ENCODE results near the gene MISP. TPM values are rescaled to one million over a fixed set of nuclear protein-coding genes. Genes with fewer than 3 reads are reported as not detected.

MISP gene
- total and polyA plus RNA-seq, 7 experiments from 2014 or later, result not detected

DNA sequence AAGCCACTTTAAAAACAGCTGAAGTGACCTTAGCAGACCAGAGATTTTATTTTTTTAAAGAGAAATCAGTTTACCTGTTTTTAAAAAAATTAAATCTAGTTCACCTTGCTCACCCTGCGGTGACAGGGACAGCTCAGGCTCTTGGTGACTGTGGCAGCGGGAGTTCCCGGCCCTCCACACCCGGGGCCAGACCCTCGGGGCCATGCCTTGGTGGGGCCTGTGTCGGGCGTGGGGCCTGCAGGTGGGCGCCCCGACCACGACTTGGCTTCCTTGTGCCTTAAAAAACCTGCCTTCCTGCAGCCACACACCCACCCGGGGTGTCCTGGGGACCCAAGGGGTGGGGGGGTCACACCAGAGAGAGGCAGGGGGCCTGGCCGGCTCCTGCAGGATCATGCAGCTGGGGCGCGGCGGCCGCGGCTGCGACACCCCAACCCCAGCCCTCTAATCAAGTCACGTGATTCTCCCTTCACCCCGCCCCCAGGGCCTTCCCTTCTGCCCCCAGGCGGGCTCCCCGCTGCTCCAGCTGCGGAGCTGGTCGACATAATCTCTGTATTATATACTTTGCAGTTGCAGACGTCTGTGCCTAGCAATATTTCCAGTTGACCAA, 60.1 kb downstream of the MISP start:
- Histone ChIP-seq H3K36me3 (ENCODE audit: control insufficient read depth in 2 of 3, insufficient read depth in 3 of 3, low read length in 3 of 3) (peaks cover 17 to 70% (median 22%) of the 10 kb centered on the region in 3 experiments), H3K27ac (ENCODE audit: low read depth, low read length) (no peak overlapping the region), H3K27me3 (ENCODE audit: control insufficient read depth in 2 of 2, insufficient read depth in 2 of 2, low read length in 2 of 2) (no peaks in the 10 kb centered on the region), H3K9me3 (ENCODE audit: control insufficient read depth in 2 of 3, low read length in 3 of 3) (no peaks in the 10 kb centered on the region), H3K4me3 (ENCODE audit: low read length) (no peak overlapping the region), H3K4me1 (ENCODE audit: control insufficient read depth in 2 of 2, insufficient read depth in 2 of 2, low read length in 2 of 2) (no peaks in the 10 kb centered on the region)
- CTCF ChIA-PET, result no interaction called here
- peaks cover 0 to 6% (median 0%) of the 10 kb centered on the region in 11 donors for H3K9me3 Mint-ChIP-seq
- intact Hi-C loops (cut with micrococcal nuclease), result no loop called here
- DNase-seq (no peak), ATAC-seq (no peak)
- POLR2A ChIA-PET, result no interaction called here
- peaks cover 5 to 9% (median 9%) of the 10 kb centered on the region in 7 donors for H3K4me1 Mint-ChIP-seq
- no peaks in the 10 kb centered on the region for H3K27me3 Mint-ChIP-seq
- H3K27ac Mint-ChIP-seq, result no peak overlapping the region
- peaks cover 0 to 29% (median 20%) of the 10 kb centered on the region in 5 donors for H3K36me3 Mint-ChIP-seq
- H3K4me3 Mint-ChIP-seq, result no peak overlapping the region

DNA sequence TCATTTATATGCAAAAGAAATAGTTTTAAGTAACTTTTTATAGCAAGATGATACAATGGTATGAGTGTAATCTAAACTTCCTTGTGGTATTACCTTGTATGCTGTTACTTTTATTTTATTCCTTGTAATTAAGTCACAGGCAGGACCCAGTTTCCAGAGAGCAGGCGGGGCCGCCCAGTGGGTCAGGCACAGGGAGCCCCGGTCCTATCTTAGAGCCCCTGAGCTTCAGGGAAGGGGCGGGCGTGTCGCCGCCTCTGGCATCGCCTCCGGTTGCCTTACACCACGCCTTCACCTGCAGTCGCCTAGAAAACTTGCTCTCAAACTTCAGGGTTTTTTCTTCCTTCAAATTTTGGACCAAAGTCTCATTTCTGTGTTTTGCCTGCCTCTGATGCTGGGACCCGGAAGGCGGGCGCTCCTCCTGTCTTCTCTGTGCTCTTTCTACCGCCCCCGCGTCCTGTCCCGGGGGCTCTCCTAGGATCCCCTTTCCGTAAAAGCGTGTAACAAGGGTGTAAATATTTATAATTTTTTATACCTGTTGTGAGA, 60.7 kb downstream of the MISP start:
- Histone ChIP-seq H3K27me3 (ENCODE audit: control insufficient read depth in 2 of 2, insufficient read depth in 2 of 2, low read length in 2 of 2) (no peaks in the 10 kb centered on the region), H3K36me3 (ENCODE audit: control insufficient read depth in 2 of 3, insufficient read depth in 3 of 3, low read length in 3 of 3) (peaks cover 14 to 64% (median 19%) of the 10 kb centered on the region in 3 experiments), H3K4me3 (ENCODE audit: low read length) (no peak overlapping the region), H3K4me1 (ENCODE audit: control insufficient read depth in 2 of 2, insufficient read depth in 2 of 2, low read length in 2 of 2) (no peaks in the 10 kb centered on the region), H3K27ac (ENCODE audit: low read depth, low read length) (no peak overlapping the region), H3K9me3 (ENCODE audit: control insufficient read depth in 2 of 3, low read length in 3 of 3) (no peaks in the 10 kb centered on the region)
- H3K4me1 Mint-ChIP-seq, result peaks cover 5 to 9% (median 9%) of the 10 kb centered on the region in 7 donors
- intact Hi-C loops (cut with micrococcal nuclease), result no loop called here
- ChIA-PET POLR2A (no interaction called here), CTCF (no interaction called here)
- no peaks in the 10 kb centered on the region for H3K27me3 Mint-ChIP-seq
- peak overlapping the region in 3 of 9 donors; percentile 5 to 33 (median 19) for H3K27ac Mint-ChIP-seq
- DNase-seq (no peak), ATAC-seq (no peak)
- H3K36me3 Mint-ChIP-seq, result peaks cover 4 to 35% (median 24%) of the 10 kb centered on the region in 5 donors
- no peak overlapping the region for H3K4me3 Mint-ChIP-seq
- H3K9me3 Mint-ChIP-seq, result peaks cover 0 to 9% (median 0%) of the 10 kb centered on the region in 11 donors

DNA sequence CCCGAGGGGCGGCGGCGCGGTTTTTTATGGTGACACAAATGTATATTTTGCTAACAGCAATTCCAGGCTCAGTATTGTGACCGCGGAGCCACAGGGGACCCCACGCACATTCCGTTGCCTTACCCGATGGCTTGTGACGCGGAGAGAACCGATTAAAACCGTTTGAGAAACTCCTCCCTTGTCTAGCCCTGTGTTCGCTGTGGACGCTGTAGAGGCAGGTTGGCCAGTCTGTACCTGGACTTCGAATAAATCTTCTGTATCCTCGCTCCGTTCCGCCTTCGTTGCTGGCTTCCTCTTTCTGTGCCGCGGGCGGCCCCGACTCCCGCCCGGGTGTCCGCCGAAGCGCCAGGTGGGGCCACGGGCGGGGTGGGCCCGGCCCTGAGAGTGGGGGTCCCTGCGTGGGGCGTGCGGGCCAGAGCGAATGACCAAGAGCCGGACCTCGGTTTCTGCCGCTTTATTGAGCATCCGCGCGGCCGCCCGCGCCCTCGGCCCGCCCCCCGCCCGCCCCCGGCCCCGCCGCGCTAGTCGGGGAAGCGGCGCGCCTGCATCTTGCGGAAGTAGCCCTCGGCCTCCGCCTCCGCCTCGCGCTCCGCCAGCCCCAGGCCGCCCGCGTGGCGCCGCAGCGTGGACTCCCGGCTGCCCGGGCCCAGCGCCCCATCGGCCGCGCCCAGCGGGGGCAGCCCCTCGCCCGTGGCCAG, 61.3 kb downstream of the MISP start:
- ATAC-seq (no peak), DNase-seq (no peak)
- Mint-ChIP-seq H3K9me3 (peaks cover 0 to 12% (median 0%) of the 10 kb centered on the region in 11 donors), H3K27me3 (no peaks in the 10 kb centered on the region), H3K4me3 (no peak overlapping the region), H3K27ac (peak overlapping the region in 1 of 9 donors; percentile 19), H3K36me3 (peaks cover 5 to 36% (median 23%) of the 10 kb centered on the region in 5 donors), H3K4me1 (peaks cover 5 to 9% (median 7%) of the 10 kb centered on the region in 7 donors)
- peaks cover 8 to 58% (median 16%) of the 10 kb centered on the region in 3 experiments for H3K36me3 ChIP-seq (ENCODE audit: control insufficient read depth in 2 of 3, insufficient read depth in 3 of 3, low read length in 3 of 3)
- ChIA-PET POLR2A (no interaction called here), CTCF (no interaction called here)
- H3K27ac ChIP-seq (ENCODE audit: low read depth, low read length), result no peak overlapping the region
- no peaks in the 10 kb centered on the region for H3K9me3 ChIP-seq (ENCODE audit: control insufficient read depth in 2 of 3, low read length in 3 of 3)
- no peaks in the 10 kb centered on the region for H3K4me1 ChIP-seq (ENCODE audit: control insufficient read depth in 2 of 2, insufficient read depth in 2 of 2, low read length in 2 of 2)
- no peaks in the 10 kb centered on the region for H3K27me3 ChIP-seq (ENCODE audit: control insufficient read depth in 2 of 2, insufficient read depth in 2 of 2, low read length in 2 of 2)
- H3K4me3 ChIP-seq (ENCODE audit: low read length), result no peak overlapping the region
- intact Hi-C loops (cut with micrococcal nuclease), result no loop called here

DNA sequence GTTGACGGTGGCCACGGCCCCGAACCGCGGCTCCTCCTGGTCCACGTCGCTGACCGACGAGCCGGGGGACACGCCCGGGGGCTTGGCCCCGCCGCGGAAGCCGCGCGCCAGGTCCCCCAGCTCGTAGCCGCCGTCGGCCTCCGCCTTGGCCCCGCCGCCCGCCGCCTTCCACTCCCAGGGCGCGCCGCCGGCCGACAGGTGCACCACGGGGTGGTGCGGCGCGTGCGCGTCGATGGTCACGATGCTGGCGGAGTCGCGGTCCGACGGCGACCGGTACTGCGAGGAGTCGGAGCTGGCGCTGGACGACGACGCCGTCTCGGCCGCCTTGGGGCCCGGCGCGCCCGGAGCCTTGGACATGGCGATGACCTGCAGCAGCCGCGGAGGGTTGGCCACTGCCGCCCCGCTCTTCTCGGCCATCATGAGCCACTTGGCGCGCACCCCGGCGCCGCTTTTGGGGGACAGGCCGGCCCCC, 61.9 kb downstream of the MISP start:
- no peak overlapping the region for H3K27ac ChIP-seq (ENCODE audit: low read depth, low read length)
- Mint-ChIP-seq H3K27ac (no peak overlapping the region), H3K4me3 (no peak overlapping the region), H3K36me3 (peaks cover 5 to 30% (median 17%) of the 10 kb centered on the region in 5 donors), H3K27me3 (no peaks in the 10 kb centered on the region), H3K9me3 (peaks cover 0 to 12% (median 0%) of the 10 kb centered on the region in 11 donors), H3K4me1 (peaks cover 0 to 3% (median 1%) of the 10 kb centered on the region in 7 donors)
- no peaks in the 10 kb centered on the region for H3K4me1 ChIP-seq (ENCODE audit: control insufficient read depth in 2 of 2, insufficient read depth in 2 of 2, low read length in 2 of 2)
- no peak for DNase-seq
- ATAC-seq, result peak; percentile 1
- ChIA-PET CTCF (no interaction called here), POLR2A (no interaction called here)
- H3K27me3 ChIP-seq (ENCODE audit: control insufficient read depth in 2 of 2, insufficient read depth in 2 of 2, low read length in 2 of 2), result no peaks in the 10 kb centered on the region
- no peak overlapping the region for H3K4me3 ChIP-seq (ENCODE audit: low read length)
- no peaks in the 10 kb centered on the region for H3K9me3 ChIP-seq (ENCODE audit: control insufficient read depth in 2 of 3, low read length in 3 of 3)
- intact Hi-C loops (cut with micrococcal nuclease), result no loop called here
- H3K36me3 ChIP-seq (ENCODE audit: control insufficient read depth in 2 of 3, insufficient read depth in 3 of 3, low read length in 3 of 3), result peaks cover 2 to 52% (median 13%) of the 10 kb centered on the region in 3 experiments

DNA sequence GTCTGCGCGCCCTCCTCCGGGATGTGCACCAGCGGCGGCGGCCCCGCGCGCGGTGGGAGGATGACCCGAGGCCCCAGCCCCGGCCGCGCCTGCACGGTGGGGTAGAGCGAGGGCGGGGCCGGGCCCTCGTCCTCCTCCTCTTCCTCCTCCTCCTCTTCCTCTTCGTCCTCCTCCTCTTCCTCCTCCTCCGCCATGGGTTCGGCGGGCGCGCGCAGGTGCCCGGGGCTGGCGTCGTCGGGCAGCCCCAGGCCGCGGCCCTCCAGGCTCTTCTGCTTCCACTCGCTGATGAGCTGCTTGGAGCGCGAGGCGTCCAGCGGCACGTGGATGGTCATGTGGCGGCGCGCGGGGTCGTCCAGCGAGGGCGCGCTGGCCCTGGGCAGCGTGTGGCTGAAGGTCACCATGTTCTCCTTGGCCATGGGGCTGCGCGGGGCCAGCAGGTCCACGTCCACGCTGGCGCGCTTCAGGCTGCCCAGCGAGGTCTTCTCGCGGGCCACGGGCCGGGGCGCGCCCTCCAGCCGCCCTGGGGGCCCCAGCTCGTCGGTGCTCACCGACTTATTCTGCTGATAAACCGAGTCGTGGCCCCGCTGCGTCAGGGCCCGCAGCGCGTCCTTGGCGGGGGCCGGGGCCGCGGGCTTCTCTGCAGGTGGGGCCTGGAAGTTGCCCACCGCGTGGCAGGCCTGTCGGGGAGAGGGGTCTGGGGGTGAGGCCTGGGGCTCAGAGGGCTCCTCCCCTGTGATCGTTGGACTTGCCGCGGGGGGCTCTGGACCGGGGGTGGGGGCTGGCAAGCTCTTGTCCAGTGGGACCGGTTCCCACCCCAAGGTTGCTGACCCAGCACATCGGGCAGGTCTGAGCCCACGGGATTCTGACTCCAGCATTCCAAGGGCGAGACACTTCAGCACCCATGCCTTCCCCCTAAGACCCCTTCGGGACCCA, 62.6 kb downstream of the MISP start:
- H3K27me3 Mint-ChIP-seq, result no peaks in the 10 kb centered on the region
- Histone ChIP-seq H3K4me1 (ENCODE audit: control insufficient read depth in 2 of 2, insufficient read depth in 2 of 2, low read length in 2 of 2) (no peaks in the 10 kb centered on the region), H3K9me3 (ENCODE audit: control insufficient read depth in 2 of 3, low read length in 3 of 3) (no peaks in the 10 kb centered on the region), H3K36me3 (ENCODE audit: control insufficient read depth in 2 of 3, insufficient read depth in 3 of 3, low read length in 3 of 3) (peaks cover 0 to 46% (median 10%) of the 10 kb centered on the region in 3 experiments), H3K4me3 (ENCODE audit: low read length) (no peak overlapping the region), H3K27ac (ENCODE audit: low read depth, low read length) (no peak overlapping the region), H3K27me3 (ENCODE audit: control insufficient read depth in 2 of 2, insufficient read depth in 2 of 2, low read length in 2 of 2) (no peaks in the 10 kb centered on the region)
- intact Hi-C loops (cut with micrococcal nuclease), result no loop called here
- peaks cover 4 to 29% (median 15%) of the 10 kb centered on the region in 5 donors for H3K36me3 Mint-ChIP-seq
- H3K4me3 Mint-ChIP-seq, result peak overlapping the region in 1 of 10 donors; percentile 13
- ChIA-PET POLR2A (no interaction called here), CTCF (no interaction called here)
- peaks cover 0 to 2% (median 0%) of the 10 kb centered on the region in 7 donors for H3K4me1 Mint-ChIP-seq
- H3K9me3 Mint-ChIP-seq, result peaks cover 0 to 12% (median 0%) of the 10 kb centered on the region in 11 donors
- DNase-seq (peak in 1 of 9 donors; percentile 8), ATAC-seq (peak; percentile 14)
- H3K27ac Mint-ChIP-seq, result peak overlapping the region in 1 of 9 donors; percentile 46

Measured in naive thymus-derived CD4-positive, alpha-beta T cell (primary cell).